Epithelial cell of esophagus (primary cell): ENCODE results near the gene KLF17.

ENCODE experiments used
- DNase-seq: peaks from one replicate; pipeline ENCODE4 v3.0.0; 2010; ENCODE audit warnings: low read depth
- H3K4me3 ChIP-seq: 2 replicates; pipeline ENCODE4 v1.5.1; 2011; ENCODE audit warnings: mild to moderate bottlenecking, low read length, control low read depth
- CTCF ChIP-seq: IDR thresholded peaks from 2 replicates; pipeline ENCODE4 v1.5.1; 2011; ENCODE audit warnings: low read depth, mild to moderate bottlenecking, low read length, control low read depth, inconsistent platforms; ENCODE audit not compliant: insufficient read depth; ENCODE audit errors: missing control alignments

The KLF17 gene

DNA sequence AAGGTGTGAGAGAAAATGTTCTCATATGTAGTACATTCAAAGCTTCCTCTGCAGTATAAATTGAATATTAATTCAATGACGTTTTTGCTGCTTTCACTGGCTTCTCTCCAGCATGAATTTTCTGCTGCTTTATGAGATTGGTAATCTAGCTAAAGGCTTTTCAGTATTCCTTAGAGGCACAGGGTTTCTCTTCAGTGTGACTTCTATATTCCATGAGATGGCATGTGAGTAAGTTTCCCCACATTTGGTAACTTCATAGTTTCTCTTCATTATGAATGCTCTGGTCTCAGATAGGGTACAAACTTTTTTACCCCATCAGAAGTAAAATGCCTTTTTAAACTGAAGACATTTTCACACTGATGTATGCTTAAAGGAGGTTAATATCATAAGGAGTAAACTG lies 33.2 kb downstream of the KLF17 start:
- DNase-seq: no peak
- no peak overlapping the region for H3K4me3 ChIP-seq
- no peak for TF ChIP-seq CTCF

DNA sequence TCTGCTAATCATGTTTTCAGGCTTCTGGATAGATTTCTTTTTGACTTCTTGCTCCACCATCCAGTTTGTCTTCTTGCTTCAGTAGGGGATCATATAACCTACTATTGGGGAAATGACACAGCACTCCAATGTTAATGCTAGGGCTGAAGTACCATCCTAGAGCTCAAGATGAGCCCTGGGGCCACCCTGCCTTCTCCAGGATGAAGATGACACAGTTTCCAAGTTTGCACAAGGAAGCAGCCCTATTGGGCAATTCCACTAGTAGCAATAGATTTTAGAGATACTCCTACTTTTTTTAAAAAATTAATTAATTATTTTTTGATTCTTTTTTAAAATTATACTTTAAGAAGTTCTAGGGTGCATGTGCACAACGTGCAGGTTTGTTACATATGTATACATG lies 34.1 kb downstream of the KLF17 start:
- TF ChIP-seq CTCF: no peak
- H3K4me3 ChIP-seq: no peak overlapping the region
- DNase-seq: peak; percentile 61

DNA sequence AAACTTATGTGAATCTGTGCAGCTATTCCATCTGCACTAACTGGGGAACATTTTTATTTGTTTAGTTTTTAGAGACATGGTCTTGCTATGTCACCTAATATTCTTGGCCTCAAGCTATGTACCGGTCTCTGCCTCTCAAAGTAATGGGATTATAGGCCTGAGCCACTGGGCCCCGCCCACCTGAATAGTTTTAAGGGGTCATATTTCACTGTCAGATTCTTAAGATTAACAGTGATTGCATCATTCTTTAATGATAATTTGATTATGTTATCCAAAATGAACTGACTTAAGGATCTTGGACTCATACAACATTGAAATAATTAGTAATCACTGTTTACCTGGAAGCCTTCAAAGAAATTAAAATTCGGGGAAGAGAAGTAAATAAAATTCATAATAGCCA lies 35.4 kb downstream of the KLF17 start:
- no peak for TF ChIP-seq CTCF
- DNase-seq: no peak

DNA sequence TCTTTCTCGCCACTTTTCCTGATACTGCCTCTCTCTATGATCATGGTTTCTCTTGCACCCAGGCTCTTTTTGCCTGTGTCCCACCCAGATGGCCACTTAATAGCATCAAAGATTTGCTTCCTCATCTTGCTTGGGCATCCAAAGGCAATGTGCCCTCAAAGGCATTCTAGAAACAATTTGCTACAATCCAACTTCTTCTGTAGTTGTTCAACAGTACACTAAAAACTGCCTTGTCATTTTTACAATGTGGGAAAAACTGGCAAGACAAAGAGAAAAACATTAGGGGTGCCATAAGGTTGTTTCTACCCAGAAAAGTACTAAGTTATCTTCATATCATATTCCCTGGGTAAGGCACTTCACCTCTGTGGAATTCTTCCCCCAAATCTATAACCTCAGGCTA lies 39.3 kb downstream of the KLF17 start:
- TF ChIP-seq CTCF: no peak
- DNase-seq: no peak
- no peak overlapping the region for H3K4me3 ChIP-seq

More for the DNA sequence above, 35.4 kb downstream of the KLF17 start:
- H3K4me3 ChIP-seq: no peak overlapping the region

GRCh38 chr1:44158871-44159270 lies 40.2 kb downstream of the KLF17 start:
- TF ChIP-seq CTCF: no peak
- no peak for DNase-seq
- no peak overlapping the region for H3K4me3 ChIP-seq

GRCh38 chr1:44161546-44161945 lies 42.9 kb downstream of the KLF17 start:
- TF ChIP-seq CTCF: no peak

DNA sequence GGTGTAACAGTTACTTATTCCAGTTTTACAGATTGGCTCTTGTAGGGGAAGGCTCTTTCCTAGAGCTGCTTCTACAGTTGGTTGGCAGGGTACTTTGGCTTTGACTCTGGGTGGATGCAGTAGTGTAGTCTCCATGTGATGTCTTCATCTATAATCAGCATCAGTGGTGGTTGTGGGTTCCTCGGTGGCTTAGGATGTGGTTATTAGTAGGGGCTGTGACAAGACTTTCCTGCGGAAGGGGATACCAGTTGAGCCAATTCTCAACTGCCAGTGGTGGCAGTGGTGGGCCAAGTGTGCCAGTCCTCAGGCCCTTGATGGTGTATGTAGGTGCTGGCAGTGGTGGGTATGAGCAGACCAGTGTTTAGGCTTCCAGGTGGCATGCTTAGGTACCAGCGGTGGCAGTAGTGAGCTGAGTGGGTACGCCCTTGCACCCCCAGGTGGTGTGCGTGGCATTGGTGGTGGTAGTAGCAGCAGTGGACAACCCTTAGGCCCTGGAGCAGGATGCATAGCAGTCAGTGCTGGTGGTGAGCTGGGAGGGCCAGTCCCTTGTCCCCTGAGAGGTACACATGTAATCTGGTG lies 50.0 kb downstream of the KLF17 start:
- no peak for TF ChIP-seq CTCF
- DNase-seq: no peak
- no peak overlapping the region for H3K4me3 ChIP-seq

More at GRCh38 chr1:44161546-44161945, 42.9 kb downstream of the KLF17 start:
- no peak for DNase-seq
- H3K4me3 ChIP-seq: no peak overlapping the region
